Measurements from ENCODE around the gene WNT3.

DNA sequence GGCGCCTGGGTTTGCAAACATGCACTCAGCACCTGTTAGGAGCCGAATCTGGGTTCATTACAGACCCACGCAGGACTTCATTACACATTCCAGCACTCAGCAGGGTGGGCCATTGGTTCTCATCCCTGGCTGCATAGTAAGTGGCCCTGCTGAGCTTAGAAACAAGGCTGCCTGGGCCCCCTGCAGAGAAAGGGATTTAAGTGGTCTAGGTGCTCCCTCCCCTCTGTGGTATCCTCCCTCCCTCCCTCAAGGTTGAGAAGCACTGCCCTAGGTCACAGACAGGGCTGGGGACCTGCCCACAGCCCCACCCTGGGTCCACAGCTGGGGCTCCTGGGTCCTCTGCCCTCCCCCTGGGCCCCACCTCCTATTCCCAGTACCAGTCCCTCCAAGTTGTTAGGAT lies 28.3 kb downstream of the WNT3 start:
- TF ChIP-seq, protein P1, sequence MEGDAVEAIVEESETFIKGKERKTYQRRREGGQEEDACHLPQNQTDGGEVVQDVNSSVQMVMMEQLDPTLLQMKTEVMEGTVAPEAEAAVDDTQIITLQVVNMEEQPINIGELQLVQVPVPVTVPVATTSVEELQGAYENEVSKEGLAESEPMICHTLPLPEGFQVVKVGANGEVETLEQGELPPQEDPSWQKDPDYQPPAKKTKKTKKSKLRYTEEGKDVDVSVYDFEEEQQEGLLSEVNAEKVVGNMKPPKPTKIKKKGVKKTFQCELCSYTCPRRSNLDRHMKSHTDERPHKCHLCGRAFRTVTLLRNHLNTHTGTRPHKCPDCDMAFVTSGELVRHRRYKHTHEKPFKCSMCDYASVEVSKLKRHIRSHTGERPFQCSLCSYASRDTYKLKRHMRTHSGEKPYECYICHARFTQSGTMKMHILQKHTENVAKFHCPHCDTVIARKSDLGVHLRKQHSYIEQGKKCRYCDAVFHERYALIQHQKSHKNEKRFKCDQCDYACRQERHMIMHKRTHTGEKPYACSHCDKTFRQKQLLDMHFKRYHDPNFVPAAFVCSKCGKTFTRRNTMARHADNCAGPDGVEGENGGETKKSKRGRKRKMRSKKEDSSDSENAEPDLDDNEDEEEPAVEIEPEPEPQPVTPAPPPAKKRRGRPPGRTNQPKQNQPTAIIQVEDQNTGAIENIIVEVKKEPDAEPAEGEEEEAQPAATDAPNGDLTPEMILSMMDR (IDR thresholded peaks at IDR 0.05; ENCODE audit: extremely low read depth in 1 of 2, insufficient read depth in 1 of 2, low read depth in 1 of 2, low read length in 2 of 2): no peak
- TF ChIP-seq EZH2 (IDR thresholded peaks at IDR 0.05; ENCODE audit: borderline replicate concordance, low read depth, low read length, severe bottlenecking): no peak

Measured in endothelial cell of umbilical vein (primary cell).